Keratinocyte (primary cell): ENCODE measurements around the gene BCAS4. TPM values are rescaled to one million over a fixed set of nuclear protein-coding genes. Genes with fewer than 3 reads are reported as not detected.

ENCODE experiments used
- DNase-seq: peaks from one replicate; pipeline ENCODE4 v3.0.0-alpha.2; 2011; ENCODE audit warnings: low read depth, missing footprints, low spot score
- FAIRE-seq: peaks from 2 replicates; lab custom pipeline; 2011; peaks lifted over from hg19 to GRCh38; lab: Jason Lieb, UNC
- H2AFZ ChIP-seq: 2 replicates; pipeline ENCODE4 v1.6.0; 2012; ENCODE audit warnings: low read length, control low read depth, inconsistent platforms; ENCODE audit not compliant: control insufficient read depth
- H3K27ac ChIP-seq: 2 replicates; pipeline ENCODE4 v1.5.1; 2011; ENCODE audit warnings: low read length; ENCODE audit not compliant: control insufficient read depth, insufficient read depth
- H3K27me3 ChIP-seq: 3 replicates; pipeline ENCODE4 v1.6.0; 2011; ENCODE audit warnings: low read length; ENCODE audit not compliant: control insufficient read depth, insufficient read depth; ENCODE audit errors: extremely low read depth
- H3K36me3 ChIP-seq, 2 experiments: 2 replicates in 1 of 2; 3 replicates in 1 of 2; pipeline ENCODE4 v1.5.1; 2011; ENCODE audit warnings: low read length in 2 of 2, mild to moderate bottlenecking in 1 of 2; ENCODE audit not compliant: control insufficient read depth in 2 of 2, insufficient read depth in 2 of 2; ENCODE audit errors: extremely low read depth in 1 of 2
- H3K4me1 ChIP-seq: 3 replicates; pipeline ENCODE4 v1.5.1; 2011; ENCODE audit warnings: low read length; ENCODE audit not compliant: control insufficient read depth, insufficient read depth; ENCODE audit errors: extremely low read depth
- H3K4me2 ChIP-seq: 3 replicates; pipeline ENCODE4 v1.6.0; 2011; ENCODE audit warnings: low read depth, low read length; ENCODE audit not compliant: control insufficient read depth, insufficient read depth; ENCODE audit errors: extremely low read depth
- H3K4me3 ChIP-seq, 3 experiments: fragments of 200-600 bp in 1 of 3; sonication (generic) in 1 of 3; 2 replicates in 2 of 3; 3 replicates in 1 of 3; pipeline ENCODE4 v1.5.1; 2011 to 2016; ENCODE audit warnings: low read length in 3 of 3, mild to moderate bottlenecking in 3 of 3, control low read depth in 2 of 3, inconsistent platforms in 1 of 3, low read depth in 1 of 3, mixed read lengths in 1 of 3, mixed run types in 1 of 3, moderate library complexity in 1 of 3; ENCODE audit not compliant: control insufficient read depth in 2 of 3, insufficient read depth in 2 of 3; ENCODE audit errors: extremely low read depth in 1 of 3
- H3K79me2 ChIP-seq: 2 replicates; pipeline ENCODE4 v1.6.0; 2012; ENCODE audit warnings: low read length; ENCODE audit not compliant: control insufficient read depth, insufficient read depth
- H3K9ac ChIP-seq: 3 replicates; pipeline ENCODE4 v1.6.0; 2011; ENCODE audit warnings: low read length; ENCODE audit not compliant: control insufficient read depth, insufficient read depth; ENCODE audit errors: extremely low read depth
- H3K9me1 ChIP-seq: 3 replicates; pipeline ENCODE4 v1.6.0; 2011; ENCODE audit warnings: low read length; ENCODE audit not compliant: control insufficient read depth, insufficient read depth; ENCODE audit errors: extremely low read depth
- H3K9me3 ChIP-seq: 2 replicates; pipeline ENCODE4 v1.5.1; 2012; ENCODE audit warnings: low read depth, low read length; ENCODE audit not compliant: control insufficient read depth
- H4K20me1 ChIP-seq: 3 replicates; pipeline ENCODE4 v1.6.0; 2011; ENCODE audit warnings: low read length; ENCODE audit not compliant: control insufficient read depth, insufficient read depth; ENCODE audit errors: extremely low read depth
- EZH2 ChIP-seq: IDR thresholded peaks from one replicate; pipeline ENCODE4 v1.6.1; 2012; ENCODE audit warnings: inconsistent platforms, mild to moderate bottlenecking, low read length, moderate library complexity
- dilution Hi-C: fragments of 300-500 bp; cut with MboI; formaldehyde crosslinking; loops from one replicate; pipeline ENCODE4 v1.7.0; 2020; ENCODE audit warnings: low sequenced_read_pairs; ENCODE audit not compliant: extremely low pct_ligation_motif_present
- polyA plus RNA-seq, 5 experiments: library from polyadenylated mRNA; depleted of rRNA in 3 of 5; stranded (reverse) in 3 of 5; stranded (forward) in 1 of 5; unstranded in 1 of 5; fragments of >200 nt; gene quantifications; 1 replicate in 1 of 5; 2 replicates in 3 of 5; 3 replicates in 1 of 5; pipeline versions ENCODE4 v1.2.1 to v1.2.3, GENCODE V29; 2011 to 2012; ENCODE audit warnings: missing spikeins in 2 of 5, low read depth in 1 of 5, low replicate concordance in 1 of 5
- TF ChIP-seq, protein P1 (sequence below), 3 experiments: IDR thresholded peaks in 1 of 3; conservative IDR thresholded peaks in 1 of 3; optimal IDR thresholded peaks in 1 of 3; 2 replicates in 2 of 3; 3 replicates in 1 of 3; pipeline versions ENCODE3 to v1.5.1; 2011; ENCODE audit warnings: low read length in 3 of 3, mild to moderate bottlenecking in 3 of 3, moderate library complexity in 2 of 3, control low read depth in 1 of 3, inconsistent platforms in 1 of 3; ENCODE audit not compliant: insufficient read depth in 2 of 3; ENCODE audit errors: extremely low read depth in 1 of 3

The BCAS4 gene
- polyA plus RNA-seq, 1 donor (not counting 4 experiments of a cell fraction or from before 2014, with no cell fraction given) = 13.8 TPM

- dilution Hi-C loops = no loop called here
Observed at GRCh38 chr20:50823319-50823718, 28.5 kb downstream of the BCAS4 start.

GRCh38 chr20:50824137-50824536, 29.3 kb downstream of the BCAS4 start:
- no peak overlapping the region for H3K27ac ChIP-seq
- H3K9me3 ChIP-seq = no peaks in the 10 kb centered on the region
- FAIRE-seq (no peak), DNase-seq (no peak)
- H2AFZ ChIP-seq = no peak overlapping the region
- H3K79me2 ChIP-seq = no peaks in the 10 kb centered on the region
- no peaks in the 10 kb centered on the region for H3K9me1 ChIP-seq
- H3K27me3 ChIP-seq = no peaks in the 10 kb centered on the region
- dilution Hi-C loops = no loop called here
- peaks cover 0 to 2% of the 10 kb centered on the region in 2 experiments for H3K36me3 ChIP-seq
- H3K9ac ChIP-seq = no peak overlapping the region
- no peak overlapping the region for H3K4me3 ChIP-seq
- no peaks in the 10 kb centered on the region for H4K20me1 ChIP-seq
- no peak for TF ChIP-seq EZH2
- TF ChIP-seq, protein P1, sequence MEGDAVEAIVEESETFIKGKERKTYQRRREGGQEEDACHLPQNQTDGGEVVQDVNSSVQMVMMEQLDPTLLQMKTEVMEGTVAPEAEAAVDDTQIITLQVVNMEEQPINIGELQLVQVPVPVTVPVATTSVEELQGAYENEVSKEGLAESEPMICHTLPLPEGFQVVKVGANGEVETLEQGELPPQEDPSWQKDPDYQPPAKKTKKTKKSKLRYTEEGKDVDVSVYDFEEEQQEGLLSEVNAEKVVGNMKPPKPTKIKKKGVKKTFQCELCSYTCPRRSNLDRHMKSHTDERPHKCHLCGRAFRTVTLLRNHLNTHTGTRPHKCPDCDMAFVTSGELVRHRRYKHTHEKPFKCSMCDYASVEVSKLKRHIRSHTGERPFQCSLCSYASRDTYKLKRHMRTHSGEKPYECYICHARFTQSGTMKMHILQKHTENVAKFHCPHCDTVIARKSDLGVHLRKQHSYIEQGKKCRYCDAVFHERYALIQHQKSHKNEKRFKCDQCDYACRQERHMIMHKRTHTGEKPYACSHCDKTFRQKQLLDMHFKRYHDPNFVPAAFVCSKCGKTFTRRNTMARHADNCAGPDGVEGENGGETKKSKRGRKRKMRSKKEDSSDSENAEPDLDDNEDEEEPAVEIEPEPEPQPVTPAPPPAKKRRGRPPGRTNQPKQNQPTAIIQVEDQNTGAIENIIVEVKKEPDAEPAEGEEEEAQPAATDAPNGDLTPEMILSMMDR (optimal IDR thresholded peaks at IDR 0.05 in 1 of 3, IDR thresholded peaks at IDR 0.05 in 1 of 3, conservative IDR thresholded peaks at IDR 0.05 in 1 of 3; ENCODE audit: extremely low read depth in 1 of 3, insufficient read depth in 2 of 3, low read length in 3 of 3) = no peak
- no peak overlapping the region for H3K4me2 ChIP-seq
- no peaks in the 10 kb centered on the region for H3K4me1 ChIP-seq

More at GRCh38 chr20:50823319-50823718, 28.5 kb downstream of the BCAS4 start:
- Histone ChIP-seq H3K79me2 (no peaks in the 10 kb centered on the region), H3K27me3 (no peaks in the 10 kb centered on the region), H3K9ac (no peak overlapping the region), H3K27ac (no peak overlapping the region), H3K9me1 (no peaks in the 10 kb centered on the region), H3K4me3 (no peak overlapping the region), H3K4me2 (no peak overlapping the region), H4K20me1 (no peaks in the 10 kb centered on the region), H3K4me1 (no peaks in the 10 kb centered on the region), H3K9me3 (no peaks in the 10 kb centered on the region), H3K36me3 (peaks cover 0 to 2% of the 10 kb centered on the region in 2 experiments), H2AFZ (no peak overlapping the region)
- TF ChIP-seq, protein P1 (optimal IDR thresholded peaks at IDR 0.05 in 1 of 3, IDR thresholded peaks at IDR 0.05 in 1 of 3, conservative IDR thresholded peaks at IDR 0.05 in 1 of 3; ENCODE audit: extremely low read depth in 1 of 3, insufficient read depth in 2 of 3, low read length in 3 of 3) = no peak
- no peak for DNase-seq
- FAIRE-seq = no peak
